HFF-Myc (cell line): ENCODE results near the gene TTC3.
"Not testable (repeated sequence)": the region's sequence is repeated elsewhere in the genome, so short reads cannot be mapped to it uniquely, and the experiment has no call there.

Experiments used
- DNase-seq: peaks from one replicate; pipeline ENCODE4 v3.0.0-alpha.2; 2011; ENCODE audit warnings: low read depth; ENCODE audit errors: extremely low read depth
- H3K4me3 ChIP-seq: replicated peaks from 2 replicates; pipeline ENCODE4 v1.5.1; 2011; ENCODE audit warnings: low read depth, mild to moderate bottlenecking, control low read depth, low read length
- CTCF ChIP-seq: IDR thresholded peaks from 2 replicates; pipeline ENCODE4 v1.5.1; 2012; ENCODE audit warnings: mild to moderate bottlenecking, low read depth, low read length, control low read depth; ENCODE audit errors: missing control alignments

TTC3 gene

DNA sequence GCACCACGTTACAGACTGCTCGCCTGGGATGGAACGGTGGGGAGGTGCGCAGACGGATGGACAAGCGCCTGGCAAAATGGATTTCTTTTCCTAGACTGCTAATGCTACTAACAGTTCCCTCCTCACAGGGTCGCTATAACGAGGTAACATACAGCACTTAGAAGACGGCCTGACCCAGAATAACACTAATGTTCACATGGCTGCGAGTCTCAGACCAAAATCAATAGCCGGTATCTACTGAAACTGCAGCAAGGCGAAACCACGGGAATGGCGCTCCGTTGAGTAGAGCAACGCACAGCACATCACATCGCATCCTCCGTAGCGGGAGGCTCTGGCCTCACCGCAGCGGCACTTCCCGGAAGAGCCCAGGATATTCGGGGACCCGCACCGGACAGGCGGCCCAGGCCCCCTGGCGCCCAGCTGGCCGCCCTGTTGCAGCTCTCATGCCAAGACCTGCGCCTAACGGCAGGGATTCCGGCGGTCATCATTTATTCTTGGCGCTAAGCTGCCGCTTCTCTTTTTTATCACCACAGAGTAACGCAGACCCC, 147.5 kb downstream of the TTC3 start:
- no peak for DNase-seq
- peak overlapping the region; percentile 59 for H3K4me3 ChIP-seq
- no peak for TF ChIP-seq CTCF

GRCh38 chr21:37220981-37221664, 148.1 kb downstream of the TTC3 start:
- TF ChIP-seq CTCF = peak; percentile 26
- peak; percentile 78 for DNase-seq
- H3K4me3 ChIP-seq = peak overlapping the region; percentile 59

- H3K4me3 ChIP-seq, DNase-seq: not testable (repeated sequence)
Measured at GRCh38 chr21:37222248-37222647, 149.2 kb downstream of the TTC3 start.

DNA sequence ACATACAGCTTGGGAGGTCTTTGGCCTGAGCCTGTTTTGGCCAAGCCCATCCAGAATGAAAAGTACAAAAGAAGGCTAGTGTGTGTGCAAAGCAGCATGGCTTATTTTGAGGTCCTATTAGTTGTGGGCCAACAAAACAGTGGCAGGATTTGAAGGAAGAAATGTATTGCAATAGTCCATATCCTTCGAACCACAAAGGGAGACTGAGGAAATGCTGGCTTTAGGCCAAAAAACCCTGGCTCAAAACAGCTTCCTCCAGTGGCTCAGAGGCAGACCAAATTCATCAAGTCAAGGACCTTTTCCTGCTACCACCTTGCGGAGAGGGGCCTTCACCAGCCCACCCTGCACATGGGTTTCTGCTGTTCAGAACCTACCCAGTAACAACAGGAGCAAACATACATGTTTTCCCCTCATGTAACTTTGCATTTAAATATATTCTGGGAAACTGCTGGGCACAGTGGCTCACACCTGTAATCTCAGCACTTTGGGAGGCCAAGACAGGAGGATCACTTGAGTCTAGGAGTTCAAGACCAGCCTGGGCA, 150.8 kb downstream of the TTC3 start:
- TF ChIP-seq CTCF = no peak

GRCh38 chr21:37224861-37225839, 152.1 kb downstream of the TTC3 start:
- H3K4me3 ChIP-seq = no peak overlapping the region
- TF ChIP-seq CTCF = no peak
- no peak for DNase-seq

More for the DNA sequence above, 150.8 kb downstream of the TTC3 start:
- no peak for DNase-seq
- H3K4me3 ChIP-seq = no peak overlapping the region

- no peak for TF ChIP-seq CTCF
- no peak for DNase-seq
- no peak overlapping the region for H3K4me3 ChIP-seq
Measured at GRCh38 chr21:37226041-37226920, 153.2 kb downstream of the TTC3 start.
